Panc1 (cell line): ENCODE results near the gene PNPLA2.

Experiments
- SIN3A ChIP-seq: IDR thresholded peaks from 2 replicates; pipeline ENCODE4 v1.6.1; 2012; ENCODE audit warnings: low read depth, mild to moderate bottlenecking, low read length, moderate library complexity, borderline replicate concordance; ENCODE audit not compliant: insufficient read depth
- TF ChIP-seq, protein P1 (sequence below): fragments of 450-650 bp; IDR thresholded peaks from 2 replicates; pipeline ENCODE4 v1.5.1; 2017; ENCODE audit warnings: mild to moderate bottlenecking

DNA sequence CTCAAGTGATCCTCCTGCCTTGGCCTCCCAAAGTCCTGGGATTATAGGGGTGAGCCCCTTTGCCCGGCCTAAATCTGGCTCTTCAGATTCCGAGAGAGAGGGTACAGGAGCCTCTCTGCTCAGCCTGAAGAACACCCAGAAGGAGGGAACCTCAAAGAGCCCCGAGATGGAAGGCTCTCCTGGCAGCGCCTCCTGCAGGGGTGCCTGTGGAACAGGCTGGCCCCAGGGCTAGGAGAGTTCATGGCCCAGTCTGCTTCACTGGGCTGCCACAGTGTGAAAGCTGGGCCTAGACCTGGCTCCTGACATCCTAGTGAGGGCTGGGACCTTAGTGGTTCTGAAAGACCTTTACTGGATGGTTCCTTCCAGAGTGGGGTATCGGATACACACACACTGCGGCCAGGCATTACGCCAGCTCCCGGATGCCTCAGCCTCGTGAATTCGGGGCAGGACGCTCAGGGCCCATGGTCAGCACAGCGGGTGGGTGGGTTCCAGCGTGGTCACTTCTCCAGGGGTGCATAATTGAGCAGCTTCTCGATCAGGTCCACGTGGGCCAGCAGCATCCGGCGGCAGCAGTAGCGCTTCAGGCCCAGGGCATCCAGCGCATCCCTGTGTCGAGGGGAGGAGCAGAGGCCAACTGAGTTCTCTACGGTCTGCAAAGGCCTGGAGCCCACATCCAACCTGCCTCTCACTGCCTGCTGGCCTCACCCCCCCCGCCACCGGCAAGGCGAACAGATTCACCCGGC, 21.3 kb downstream of the PNPLA2 start:
- TF ChIP-seq, protein P1, sequence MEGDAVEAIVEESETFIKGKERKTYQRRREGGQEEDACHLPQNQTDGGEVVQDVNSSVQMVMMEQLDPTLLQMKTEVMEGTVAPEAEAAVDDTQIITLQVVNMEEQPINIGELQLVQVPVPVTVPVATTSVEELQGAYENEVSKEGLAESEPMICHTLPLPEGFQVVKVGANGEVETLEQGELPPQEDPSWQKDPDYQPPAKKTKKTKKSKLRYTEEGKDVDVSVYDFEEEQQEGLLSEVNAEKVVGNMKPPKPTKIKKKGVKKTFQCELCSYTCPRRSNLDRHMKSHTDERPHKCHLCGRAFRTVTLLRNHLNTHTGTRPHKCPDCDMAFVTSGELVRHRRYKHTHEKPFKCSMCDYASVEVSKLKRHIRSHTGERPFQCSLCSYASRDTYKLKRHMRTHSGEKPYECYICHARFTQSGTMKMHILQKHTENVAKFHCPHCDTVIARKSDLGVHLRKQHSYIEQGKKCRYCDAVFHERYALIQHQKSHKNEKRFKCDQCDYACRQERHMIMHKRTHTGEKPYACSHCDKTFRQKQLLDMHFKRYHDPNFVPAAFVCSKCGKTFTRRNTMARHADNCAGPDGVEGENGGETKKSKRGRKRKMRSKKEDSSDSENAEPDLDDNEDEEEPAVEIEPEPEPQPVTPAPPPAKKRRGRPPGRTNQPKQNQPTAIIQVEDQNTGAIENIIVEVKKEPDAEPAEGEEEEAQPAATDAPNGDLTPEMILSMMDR, result peak; percentile 91
- TF ChIP-seq SIN3A, result no peak
